NT2/D1 (cell line): Measurements from ENCODE around the gene TRPC4.

ENCODE experiments used
- SUZ12 ChIP-seq: IDR thresholded peaks from 2 replicates; pipeline ENCODE4 v1.6.1; 2011; ENCODE audit not compliant: insufficient read length, insufficient read depth; ENCODE audit errors: extremely low read depth
- YY1 ChIP-seq: IDR thresholded peaks from 2 replicates; pipeline ENCODE4 v1.6.1; 2011; ENCODE audit not compliant: insufficient read length, insufficient read depth
- ZNF274 ChIP-seq: IDR thresholded peaks from 2 replicates; pipeline ENCODE4 v1.6.1; 2011; ENCODE audit warnings: mild to moderate bottlenecking, low read depth, low read length

- TF ChIP-seq ZNF274 (no peak), YY1 (no peak), SUZ12 (no peak)
These were observed 253.4 kb downstream of the TRPC4 start for GRCh38 chr13:37616131-37616530.
